Activated B cell treated with CpG ODN at 0.5 μM for 24 hours (primary cell): ENCODE data around the gene ZNF624. TPM values are rescaled to one million over a fixed set of nuclear protein-coding genes. Genes with fewer than 3 reads are reported as not detected.

ENCODE experiments used
- ATAC-seq: fragments of 200-7000 bp; cut with Tn5 transposase; one replicate; pipeline ENCODE4 v1.10.0; 2021; ENCODE audit warnings: low read depth, mild to moderate bottlenecking, moderate library complexity
- CTCF ChIA-PET: fragments of 350-600 bp; sonication (Branson Sonifier 250); formaldehyde crosslinking; loops from one replicate; lab custom pipeline; 2021; ENCODE audit warnings: antibody characterized with exemption; lab: Charles Lee
- POLR2A ChIA-PET: fragments of 350-600 bp; sonication (Branson Sonifier 250); formaldehyde crosslinking; loops from one replicate; lab custom pipeline; 2021; ENCODE audit warnings: antibody characterized with exemption; lab: Charles Lee
- DNase-seq: peaks from one replicate; pipeline ENCODE4 v3.0.0; 2022
- H3K27ac Mint-ChIP-seq: one replicate; pipeline ENCODE4 v1.8.0; 2020; ENCODE audit warnings: mixed read lengths
- H3K27me3 Mint-ChIP-seq: one replicate; pipeline ENCODE4 v1.8.0; 2021; ENCODE audit warnings: mixed read lengths
- H3K36me3 Mint-ChIP-seq: one replicate; pipeline ENCODE4 v1.8.0; 2021; ENCODE audit warnings: low read depth, mixed read lengths
- H3K4me1 Mint-ChIP-seq: one replicate; pipeline ENCODE4 v1.8.0; 2021; ENCODE audit warnings: mixed read lengths
- H3K4me3 Mint-ChIP-seq: one replicate; pipeline ENCODE4 v1.8.0; 2020; ENCODE audit warnings: mild to moderate bottlenecking, mixed read lengths
- H3K9me3 Mint-ChIP-seq: one replicate; pipeline ENCODE4 v1.8.0; 2020; ENCODE audit warnings: mixed read lengths
- CTCF ChIP-seq: fragments of 200-600 bp; IDR thresholded peaks from one replicate; pipeline ENCODE4 v1.8.0; 2022; ENCODE audit warnings: antibody characterized with exemption, mild to moderate bottlenecking
- intact Hi-C: fragments of 100-400 bp; cut with micrococcal nuclease; formaldehyde crosslinking; loops from one replicate; pipeline ENCODE4 v1.15.1; 2024
- total RNA-seq: library from RNA; stranded (reverse); gene quantifications from 2 replicates; pipeline ENCODE4 v1.2.3, GENCODE V29; 2022

The ZNF624 gene
- total RNA-seq, 1 donor from 2014 or later: 6.3 TPM

GRCh38 chr17:16585796-16586195 lies 67.9 kb downstream of the ZNF624 start:
- H3K9me3 Mint-ChIP-seq: no peaks in the 10 kb centered on the region
- H3K36me3 Mint-ChIP-seq: no peaks in the 10 kb centered on the region
- DNase-seq (no peak), ATAC-seq (no peak)
- no peak overlapping the region for H3K27ac Mint-ChIP-seq
- no peak for TF ChIP-seq CTCF
- POLR2A ChIA-PET: no interaction called here
- intact Hi-C loops: loop anchor here (5.0 kb wide), 2 partner anchors 148 to 203 kb away; partner anchors contain the start of gene UBB
- H3K4me1 Mint-ChIP-seq: peaks cover 10% of the 10 kb centered on the region
- CTCF ChIA-PET: no interaction called here
- H3K4me3 Mint-ChIP-seq: no peak overlapping the region
- H3K27me3 Mint-ChIP-seq: peaks cover 48% of the 10 kb centered on the region

DNA sequence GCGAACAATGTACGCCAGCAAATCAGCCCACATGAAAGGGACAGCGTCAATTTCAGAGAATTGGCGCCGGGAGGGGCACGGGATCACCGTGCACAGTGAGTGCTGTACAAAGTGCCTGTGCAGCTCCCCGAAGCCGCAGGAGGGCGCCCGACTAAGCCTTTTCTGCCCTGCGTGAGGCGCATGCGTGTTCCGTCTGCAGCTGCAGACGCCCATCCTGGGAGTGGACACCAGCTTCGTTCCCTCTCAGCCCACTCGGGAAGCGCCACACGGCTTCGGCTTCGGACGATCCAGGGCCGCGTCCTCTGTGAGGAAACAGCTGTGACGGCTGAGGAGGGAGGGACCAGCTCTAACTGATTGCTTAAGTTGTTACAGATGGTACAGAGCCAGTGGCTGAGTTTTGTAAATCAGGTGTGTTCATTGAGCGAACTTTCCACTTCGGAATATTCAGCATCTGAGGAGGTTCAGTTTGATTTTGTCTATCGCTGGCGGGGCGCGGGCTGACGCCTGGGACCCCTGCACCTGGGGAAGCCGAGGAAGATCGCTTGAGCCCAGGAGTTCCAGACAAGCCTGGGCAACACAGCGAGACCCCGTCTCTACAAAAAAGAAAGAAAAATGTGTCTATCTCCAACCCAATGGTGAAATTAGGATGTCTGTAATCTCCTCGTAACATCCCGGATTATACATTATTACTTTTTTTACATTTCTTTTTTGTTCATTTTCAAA lies 69.2 kb downstream of the ZNF624 start:
- Mint-ChIP-seq H3K27me3 (peaks cover 53% of the 10 kb centered on the region), H3K27ac (no peak overlapping the region), H3K36me3 (no peaks in the 10 kb centered on the region), H3K4me1 (peaks cover 10% of the 10 kb centered on the region), H3K9me3 (no peaks in the 10 kb centered on the region), H3K4me3 (peak overlapping the region; percentile 73)
- TF ChIP-seq CTCF: no peak
- DNase-seq: peak; percentile 71
- POLR2A ChIA-PET: interaction anchor here (1.4 to 1.7 kb wide), 2 partner anchors 15 to 49 kb away, joined by 4 to 11 read pairs; partner anchors contain the start of gene ZNF287
- intact Hi-C loops: loop anchor here (1.0 kb wide), 2 partner anchors 15 to 47 kb away; partner anchors contain the start of gene ZNF287
- CTCF ChIA-PET: interaction anchor here (1.0 to 2.4 kb wide), 7 partner anchors 9 to 406 kb away, joined by 3 to 12 read pairs (median 5); partner anchors contain the start of gene ZNF287
- peak; percentile 92 for ATAC-seq

GRCh38 chr17:16583781-16584180 lies 69.9 kb downstream of the ZNF624 start:
- ChIA-PET CTCF (interaction anchor here (1.0 to 2.4 kb wide), 7 partner anchors 10 to 407 kb away, joined by 3 to 12 read pairs (median 5); partner anchors contain the start of gene ZNF287), POLR2A (interaction anchor here (0.6 to 1.7 kb wide), 3 partner anchors 14 to 48 kb away, joined by 4 to 11 read pairs (median 5); partner anchors contain the start of gene ZNF287)
- ATAC-seq: no peak
- Mint-ChIP-seq H3K9me3 (no peaks in the 10 kb centered on the region), H3K27me3 (peaks cover 58% of the 10 kb centered on the region), H3K4me3 (no peak overlapping the region), H3K27ac (no peak overlapping the region), H3K4me1 (peaks cover 8% of the 10 kb centered on the region), H3K36me3 (no peaks in the 10 kb centered on the region)
- intact Hi-C loops: loop anchor here (1.0 kb wide), 2 partner anchors 14 to 46 kb away; partner anchors contain the start of gene ZNF287
- TF ChIP-seq CTCF: no peak
- DNase-seq: no peak

DNA sequence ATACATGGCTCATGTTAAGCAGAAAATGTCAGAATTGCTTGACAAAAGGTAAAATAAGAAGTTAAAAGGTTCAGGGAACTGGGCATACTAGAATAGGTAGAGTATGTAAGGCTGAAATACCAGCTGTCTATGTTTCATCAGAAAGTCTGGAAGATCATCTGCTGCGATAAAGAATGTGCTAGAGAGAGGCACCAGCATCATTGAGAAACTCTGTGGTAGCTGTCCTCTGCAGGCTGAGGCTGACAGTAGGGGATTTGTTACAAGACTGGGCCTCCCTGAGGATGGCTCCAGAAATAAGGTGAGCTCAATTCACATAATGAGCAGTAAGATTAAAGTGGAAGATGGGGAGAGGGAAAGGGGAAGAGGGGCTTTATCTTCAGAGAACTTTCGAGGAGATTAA lies 80.2 kb downstream of the ZNF624 start:
- intact Hi-C loops: no loop called here

More for the DNA sequence above, 80.2 kb downstream of the ZNF624 start:
- CTCF ChIA-PET: interaction anchor here (0.9 kb wide), 1 partner anchor 11 kb away, joined by 3 read pairs; no protein-coding TSS in a partner anchor
- ATAC-seq: no peak
- POLR2A ChIA-PET: interaction anchor here (0.8 kb wide), 1 partner anchor 37 kb away, joined by 3 read pairs; no protein-coding TSS in a partner anchor
- Mint-ChIP-seq H3K36me3 (peaks cover 2% of the 10 kb centered on the region), H3K27me3 (peaks cover 17% of the 10 kb centered on the region), H3K27ac (no peak overlapping the region), H3K4me3 (no peak overlapping the region), H3K4me1 (peaks cover 10% of the 10 kb centered on the region), H3K9me3 (no peaks in the 10 kb centered on the region)
- DNase-seq: no peak
- no peak for TF ChIP-seq CTCF

Other genes with a start within 250 kb of the ZNF624 start
- 58.3 and 65.8 TPM in 2 replicates for gene TRPV2, start 238.3 kb downstream of the ZNF624 start, total RNA-seq
- 0.54 and 0.98 TPM in 2 replicates for gene LRRC75A, start 161.7 kb downstream of the ZNF624 start, total RNA-seq
- 14.3 and 15.4 TPM in 2 replicates for gene ZNF287, start 84.6 kb downstream of the ZNF624 start, total RNA-seq
- 2.3 and 3.0 TPM in 2 replicates for gene CCDC144A, start 36.4 kb upstream of the ZNF624 start, total RNA-seq